DOHH2 (cell line): ENCODE data around the gene IL23R.

Experiments used
- H3F3A ChIP-seq: fragments of 200-600 bp; sonication (generic), shearing (Covaris generic); 2 replicates; pipeline ENCODE4 v1.6.0; 2016; ENCODE audit warnings: antibody characterized with exemption, mild to moderate bottlenecking; ENCODE audit not compliant: control insufficient read depth, insufficient read depth
- H3K27ac ChIP-seq: fragments of 200-600 bp; sonication (generic); 2 replicates; pipeline ENCODE4 v1.5.1; 2014; ENCODE audit warnings: low read depth, mild to moderate bottlenecking, low read length, moderate library complexity
- H3K27me3 ChIP-seq: fragments of 200-600 bp; sonication (generic); 2 replicates; pipeline ENCODE4 v1.6.1; 2014; ENCODE audit warnings: mild to moderate bottlenecking, low read length, mixed read lengths; ENCODE audit not compliant: control insufficient read depth
- H3K36me3 ChIP-seq: fragments of 200-600 bp; sonication (generic); 2 replicates; pipeline ENCODE4 v1.6.1; 2014; ENCODE audit warnings: mild to moderate bottlenecking, low read length, moderate library complexity, mixed read lengths; ENCODE audit not compliant: control insufficient read depth
- H3K4me1 ChIP-seq: fragments of 200-600 bp; sonication (generic); 2 replicates; pipeline ENCODE4 v1.6.1; 2014; ENCODE audit warnings: mild to moderate bottlenecking, low read length, mixed read lengths; ENCODE audit not compliant: control insufficient read depth
- H3K4me2 ChIP-seq: fragments of 200-600 bp; sonication (generic); 2 replicates; pipeline ENCODE4 v1.6.0; 2014; ENCODE audit warnings: mild to moderate bottlenecking, low read length, moderate library complexity
- H3K4me3 ChIP-seq: fragments of 200-600 bp; sonication (generic); 2 replicates; pipeline ENCODE4 v1.5.1; 2014; ENCODE audit warnings: mild to moderate bottlenecking, low read length, mixed read lengths
- H3K79me2 ChIP-seq: fragments of 200-600 bp; sonication (generic); 2 replicates; pipeline ENCODE4 v1.6.1; 2014; ENCODE audit warnings: mild to moderate bottlenecking, low read length, mixed read lengths; ENCODE audit not compliant: control insufficient read depth
- H3K9me2 ChIP-seq: fragments of 200-600 bp; sonication (generic); replicated peaks from 2 replicates; pipeline ENCODE4 v1.6.1; 2014; ENCODE audit warnings: mild to moderate bottlenecking, low read length, mixed read lengths; ENCODE audit not compliant: control insufficient read depth
- H3K9me3 ChIP-seq: fragments of 200-600 bp; sonication (generic); 2 replicates; pipeline ENCODE4 v1.6.1; 2014; ENCODE audit warnings: antibody characterized with exemption, low read length, mixed read lengths; ENCODE audit not compliant: control insufficient read depth, insufficient read depth
- H4K20me1 ChIP-seq: fragments of 200-600 bp; sonication (generic); 2 replicates; pipeline ENCODE4 v1.6.0; 2014; ENCODE audit warnings: low read depth, mild to moderate bottlenecking, antibody characterized with exemption, low read length, moderate library complexity; ENCODE audit not compliant: control insufficient read depth, insufficient read depth
- EZH2phosphoT487 ChIP-seq: fragments of 200-600 bp; sonication (generic); IDR thresholded peaks from 2 replicates; pipeline ENCODE4 v1.6.1; 2017; ENCODE audit warnings: borderline replicate concordance, mild to moderate bottlenecking, antibody characterized with exemption, low read length, moderate library complexity, mixed read lengths
- TF ChIP-seq, protein P1 (sequence below): fragments of 200-600 bp; sonication (generic); IDR thresholded peaks from one replicate; pipeline ENCODE4 v1.5.1; 2014; ENCODE audit warnings: antibody characterized with exemption, mild to moderate bottlenecking, low read depth, low read length; ENCODE audit not compliant: poor library complexity, severe bottlenecking

Gene IL23R

DNA sequence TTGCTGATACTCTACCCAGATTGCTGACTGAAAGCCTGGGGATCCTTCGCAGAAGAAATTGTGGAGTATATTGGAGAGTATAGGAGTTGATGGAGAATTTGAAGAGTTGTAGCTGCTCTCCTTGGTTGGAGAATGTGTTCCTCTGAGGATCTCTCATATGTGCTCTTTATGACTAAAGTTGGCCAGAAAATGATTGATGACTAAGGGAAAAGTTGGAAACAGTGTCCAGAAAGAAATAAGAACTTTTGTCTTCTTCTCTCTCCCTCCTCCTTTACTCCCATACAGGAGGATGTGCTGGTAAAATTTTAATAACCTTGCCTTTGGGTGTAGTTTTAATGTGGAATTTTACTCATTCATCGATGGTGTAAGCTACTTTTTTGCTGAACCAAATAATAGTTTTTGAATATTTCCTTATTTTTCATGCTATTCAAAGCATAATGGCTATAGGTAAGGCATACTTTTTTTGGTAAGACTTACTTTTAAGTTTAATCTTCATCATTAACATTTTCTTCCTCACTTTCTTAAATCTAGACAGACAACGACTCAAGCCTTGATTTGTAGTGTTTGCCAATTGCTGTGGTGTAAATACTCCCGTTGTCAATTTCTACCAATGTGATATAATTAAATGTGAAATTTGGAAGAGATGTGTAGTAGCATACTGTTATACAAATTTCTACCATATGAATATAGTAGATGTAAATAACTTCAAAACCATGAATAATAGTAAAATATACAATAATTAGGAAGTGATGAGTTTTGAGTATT lies 45.2 kb upstream of the IL23R start:
- TF ChIP-seq EZH2phosphoT487: no peak
- TF ChIP-seq, protein P1, sequence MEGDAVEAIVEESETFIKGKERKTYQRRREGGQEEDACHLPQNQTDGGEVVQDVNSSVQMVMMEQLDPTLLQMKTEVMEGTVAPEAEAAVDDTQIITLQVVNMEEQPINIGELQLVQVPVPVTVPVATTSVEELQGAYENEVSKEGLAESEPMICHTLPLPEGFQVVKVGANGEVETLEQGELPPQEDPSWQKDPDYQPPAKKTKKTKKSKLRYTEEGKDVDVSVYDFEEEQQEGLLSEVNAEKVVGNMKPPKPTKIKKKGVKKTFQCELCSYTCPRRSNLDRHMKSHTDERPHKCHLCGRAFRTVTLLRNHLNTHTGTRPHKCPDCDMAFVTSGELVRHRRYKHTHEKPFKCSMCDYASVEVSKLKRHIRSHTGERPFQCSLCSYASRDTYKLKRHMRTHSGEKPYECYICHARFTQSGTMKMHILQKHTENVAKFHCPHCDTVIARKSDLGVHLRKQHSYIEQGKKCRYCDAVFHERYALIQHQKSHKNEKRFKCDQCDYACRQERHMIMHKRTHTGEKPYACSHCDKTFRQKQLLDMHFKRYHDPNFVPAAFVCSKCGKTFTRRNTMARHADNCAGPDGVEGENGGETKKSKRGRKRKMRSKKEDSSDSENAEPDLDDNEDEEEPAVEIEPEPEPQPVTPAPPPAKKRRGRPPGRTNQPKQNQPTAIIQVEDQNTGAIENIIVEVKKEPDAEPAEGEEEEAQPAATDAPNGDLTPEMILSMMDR: no peak
- peaks cover 26% of the 10 kb centered on the region for H3K36me3 ChIP-seq
- H3K27ac ChIP-seq: no peak overlapping the region
- H3K79me2 ChIP-seq: no peaks in the 10 kb centered on the region
- peaks cover 5% of the 10 kb centered on the region for H3K4me1 ChIP-seq
- no peaks in the 10 kb centered on the region for H3K9me3 ChIP-seq
- no peaks in the 10 kb centered on the region for H3K27me3 ChIP-seq
- H3K4me2 ChIP-seq: no peak overlapping the region
- H4K20me1 ChIP-seq: no peaks in the 10 kb centered on the region
- no peaks in the 10 kb centered on the region for H3K9me2 ChIP-seq
- no peak overlapping the region for H3K4me3 ChIP-seq
- 0 out of 2 replicates have a peak, but pooled peaks cover 4% of the 10 kb centered on the region for H3F3A ChIP-seq

DNA sequence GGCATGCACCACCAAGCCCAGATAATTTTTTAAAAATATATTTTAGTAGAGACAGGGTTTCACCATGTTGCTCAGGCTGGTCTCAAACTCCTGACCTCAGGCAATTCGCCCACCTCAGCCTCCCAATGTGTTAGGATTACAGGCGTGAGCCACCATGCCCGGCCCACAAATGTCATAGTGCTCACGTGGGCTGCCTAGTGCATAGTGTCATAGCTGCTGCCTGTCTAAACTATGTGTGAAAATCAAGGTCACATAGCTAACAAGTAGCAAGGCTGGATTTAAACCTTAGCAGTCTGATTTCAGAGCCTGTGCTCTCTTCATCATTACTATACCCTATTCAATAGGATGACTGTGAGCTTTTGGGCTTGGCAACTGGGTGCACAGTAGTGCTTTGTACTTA lies 41.8 kb upstream of the IL23R start:
- no peak overlapping the region for H3K27ac ChIP-seq
- H3K27me3 ChIP-seq: no peaks in the 10 kb centered on the region
- H3K9me2 ChIP-seq: no peaks in the 10 kb centered on the region
- H3K9me3 ChIP-seq: no peaks in the 10 kb centered on the region
- H3K4me3 ChIP-seq: no peak overlapping the region
- TF ChIP-seq, protein P1: no peak
- H3K36me3 ChIP-seq: peaks cover 18% of the 10 kb centered on the region
- H3K4me1 ChIP-seq: no peaks in the 10 kb centered on the region
- H4K20me1 ChIP-seq: no peaks in the 10 kb centered on the region
- no peaks in the 10 kb centered on the region for H3F3A ChIP-seq
- no peaks in the 10 kb centered on the region for H3K79me2 ChIP-seq
- no peak overlapping the region for H3K4me2 ChIP-seq

DNA sequence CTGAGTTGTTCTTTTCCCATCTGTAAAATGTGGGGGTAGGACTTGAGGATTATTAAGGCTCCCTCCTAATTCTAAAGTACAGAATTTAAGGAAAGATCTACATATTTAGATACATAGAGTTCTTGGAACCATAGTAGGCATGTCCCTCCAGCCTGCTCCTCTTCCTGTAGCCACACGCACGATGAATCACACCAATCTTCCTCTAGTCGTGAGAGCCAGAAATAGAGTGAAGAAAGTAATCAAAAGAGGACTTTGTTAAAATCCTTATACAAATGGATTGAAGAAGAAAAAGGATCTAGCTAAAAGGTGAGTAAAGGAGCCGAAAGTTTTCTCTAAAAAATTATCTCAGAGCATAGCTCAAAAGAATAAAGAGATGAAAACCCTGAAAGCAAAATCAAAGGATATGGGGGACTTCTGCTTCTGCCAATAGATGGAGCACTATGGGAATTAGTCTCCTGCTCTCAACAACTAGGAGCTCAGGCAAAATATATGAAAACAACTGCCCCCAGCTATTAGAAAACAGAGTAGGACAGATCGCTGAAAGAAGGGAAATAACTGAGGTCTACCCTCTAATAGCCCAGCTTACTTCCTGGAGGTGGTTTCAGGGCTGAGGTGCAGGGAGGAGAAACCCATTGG lies 40.0 kb upstream of the IL23R start:
- no peak overlapping the region for H3K4me3 ChIP-seq

More for the DNA sequence above, 40.0 kb upstream of the IL23R start:
- TF ChIP-seq, protein P1: no peak
- no peak for TF ChIP-seq EZH2phosphoT487
- Histone ChIP-seq H3K27ac (no peak overlapping the region), H3K4me2 (no peak overlapping the region), H4K20me1 (no peaks in the 10 kb centered on the region), H3K27me3 (no peaks in the 10 kb centered on the region), H3K9me3 (no peaks in the 10 kb centered on the region), H3F3A (no peaks in the 10 kb centered on the region), H3K9me2 (no peaks in the 10 kb centered on the region), H3K36me3 (peaks cover under 1% of the 10 kb centered on the region; the same call in 1 of the 2 replicates), H3K4me1 (no peaks in the 10 kb centered on the region), H3K79me2 (no peaks in the 10 kb centered on the region)
